Loucy (cell line): ENCODE data around the gene COL20A1.

Source experiments
- EZH2phosphoT487 ChIP-seq: fragments of 200-600 bp; IDR thresholded peaks from 2 replicates; pipeline ENCODE4 v1.6.1; 2018; ENCODE audit warnings: antibody characterized with exemption, mild to moderate bottlenecking, moderate library complexity, borderline replicate concordance
- TF ChIP-seq, protein P1 (sequence below): fragments of 200-600 bp; sonication (generic); conservative IDR thresholded peaks from 2 replicates; pipeline ENCODE4 v1.5.1; 2014; ENCODE audit warnings: mild to moderate bottlenecking, antibody characterized with exemption, low read length

DNA sequence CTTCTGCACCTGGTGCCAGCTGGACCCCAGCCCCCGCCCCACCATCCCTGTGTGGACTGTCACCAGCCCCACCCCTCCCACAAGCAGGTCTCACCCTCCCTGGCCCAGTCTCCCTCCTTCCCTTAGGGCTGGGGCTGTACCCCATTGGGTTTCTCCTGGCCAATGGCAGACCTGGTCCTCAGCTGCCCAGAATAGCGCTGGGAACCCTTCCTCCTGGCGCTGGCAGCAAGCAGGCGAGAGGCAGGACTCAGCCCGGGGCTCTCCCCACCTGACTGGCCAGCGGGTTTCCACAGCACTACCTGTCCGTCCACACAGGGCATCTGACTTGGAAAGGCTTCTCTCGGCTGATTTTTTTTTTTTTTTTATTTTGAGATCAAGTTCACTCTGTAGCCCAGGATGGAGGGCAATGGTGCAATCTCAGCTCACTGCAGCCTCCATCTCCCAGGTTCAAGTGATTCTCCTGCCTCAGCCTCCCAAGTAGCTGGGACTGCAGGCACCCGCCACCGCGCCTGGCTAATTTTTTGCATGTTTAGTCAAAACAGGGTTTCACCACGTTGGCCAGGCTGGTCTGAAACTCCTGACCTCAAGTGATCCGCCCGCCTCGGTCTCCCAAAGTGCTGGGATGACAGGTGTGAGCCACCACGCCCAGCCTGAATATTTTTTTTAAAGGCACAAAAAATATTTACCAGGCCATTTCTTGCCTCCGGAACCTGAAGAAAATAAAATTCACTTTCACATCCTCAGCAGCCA lies 89.7 kb downstream of the COL20A1 start:
- TF ChIP-seq, protein P1, sequence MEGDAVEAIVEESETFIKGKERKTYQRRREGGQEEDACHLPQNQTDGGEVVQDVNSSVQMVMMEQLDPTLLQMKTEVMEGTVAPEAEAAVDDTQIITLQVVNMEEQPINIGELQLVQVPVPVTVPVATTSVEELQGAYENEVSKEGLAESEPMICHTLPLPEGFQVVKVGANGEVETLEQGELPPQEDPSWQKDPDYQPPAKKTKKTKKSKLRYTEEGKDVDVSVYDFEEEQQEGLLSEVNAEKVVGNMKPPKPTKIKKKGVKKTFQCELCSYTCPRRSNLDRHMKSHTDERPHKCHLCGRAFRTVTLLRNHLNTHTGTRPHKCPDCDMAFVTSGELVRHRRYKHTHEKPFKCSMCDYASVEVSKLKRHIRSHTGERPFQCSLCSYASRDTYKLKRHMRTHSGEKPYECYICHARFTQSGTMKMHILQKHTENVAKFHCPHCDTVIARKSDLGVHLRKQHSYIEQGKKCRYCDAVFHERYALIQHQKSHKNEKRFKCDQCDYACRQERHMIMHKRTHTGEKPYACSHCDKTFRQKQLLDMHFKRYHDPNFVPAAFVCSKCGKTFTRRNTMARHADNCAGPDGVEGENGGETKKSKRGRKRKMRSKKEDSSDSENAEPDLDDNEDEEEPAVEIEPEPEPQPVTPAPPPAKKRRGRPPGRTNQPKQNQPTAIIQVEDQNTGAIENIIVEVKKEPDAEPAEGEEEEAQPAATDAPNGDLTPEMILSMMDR: no peak
- no peak for TF ChIP-seq EZH2phosphoT487
